Thyroid gland (tissue), 4 donors: Measurements from ENCODE around the gene ADAMTS17. TPM values are rescaled to one million over a fixed set of nuclear protein-coding genes. Genes with fewer than 3 reads are reported as not detected.

Experiments
- DNase-seq, 2 donors: peaks; one replicate each; pipeline ENCODE4 v3.0.0-alpha.2; 2019
- H3K27ac ChIP-seq, 3 donors: fragments of 200-600 bp; sonication (generic); 1 replicate in 2 of 3; 2 replicates in 1 of 3; pipeline ENCODE4 v1.5.1; 2016 to 2019; ENCODE audit warnings: mild to moderate bottlenecking in 1 of 3, moderate library complexity in 1 of 3
- H3K27me3 ChIP-seq: fragments of 200-600 bp; sonication (generic); one replicate; pipeline ENCODE4 v1.5.1; 2019
- H3K36me3 ChIP-seq, 2 donors: fragments of 200-600 bp; sonication (generic); one replicate each; pipeline ENCODE4 v1.5.1; 2016 to 2019
- H3K4me1 ChIP-seq, 2 donors: fragments of 200-600 bp; sonication (generic); one replicate each; pipeline ENCODE4 v1.5.1; 2017 to 2019
- H3K4me3 ChIP-seq, 3 donors: fragments of 200-600 bp; sonication (generic); replicated peaks in 1 of 3; 1 replicate in 2 of 3; 2 replicates in 1 of 3; pipeline ENCODE4 v1.5.1; 2016; ENCODE audit warnings: mild to moderate bottlenecking in 1 of 3
- H3K9me3 ChIP-seq: fragments of 200-600 bp; sonication (generic); one replicate; pipeline ENCODE4 v1.5.1; 2017
- CTCF ChIP-seq, 6 experiments: fragments of 200-600 bp in 3 of 6; fragments of 450-650 bp in 3 of 6; sonication (generic) in 3 of 6; IDR thresholded peaks; one replicate each; pipeline ENCODE4 v1.5.1; 2016 to 2019; ENCODE audit warnings: antibody characterized with exemption in 6 of 6, mild to moderate bottlenecking in 2 of 6, inconsistent platforms in 1 of 6, moderate library complexity in 1 of 6
- POLR2A ChIP-seq, 2 donors: fragments of 450-650 bp; IDR thresholded peaks; one replicate each; pipeline ENCODE4 v1.6.1; 2017; ENCODE audit warnings: antibody characterized with exemption in 2 of 2, mild to moderate bottlenecking in 2 of 2, moderate library complexity in 1 of 2
- WGBS, 2 donors: methylation state at CpG; one replicate each; pipeline ENCODE4 v1.1.5; 2017; 5-methylcytosine and 5-hydroxymethylcytosine counted together
- intact Hi-C: fragments of 100-400 bp; cut with DNase I; formaldehyde crosslinking; loops from one replicate; pipeline ENCODE4 v1.15.1; 2023
- total RNA-seq, 4 donors: library from RNA; depleted of rRNA; stranded (reverse); fragments of >200 nt; gene quantifications; one replicate each; pipeline ENCODE4 v1.2.3, GENCODE V29; 2016

Gene ADAMTS17
- total RNA-seq, 4 donors from 2014 or later = 3.5 to 667 (median 5.3) TPM

- no peaks in the 10 kb centered on the region for H3K9me3 ChIP-seq
- intact Hi-C loops = no loop called here
- H3K4me1 ChIP-seq = peaks cover 8 to 10% of the 10 kb centered on the region in 2 donors
- no peak for DNase-seq
- H3K27ac ChIP-seq = no peak overlapping the region
- H3K36me3 ChIP-seq = no peaks in the 10 kb centered on the region
- WGBS, 2 donors = 64 to 73% methylated on average over 5 of the region's 5 CpGs
- TF ChIP-seq POLR2A (IDR thresholded peaks at IDR 0.05) (no peak), CTCF (IDR thresholded peaks at IDR 0.05) (no peak)
- H3K4me3 ChIP-seq = no peak overlapping the region
- no peaks in the 10 kb centered on the region for H3K27me3 ChIP-seq
Measured at GRCh38 chr15:100202309-100202960, 139.3 kb downstream of the ADAMTS17 start.

GRCh38 chr15:100201376-100202280, 140.1 kb downstream of the ADAMTS17 start:
- Histone ChIP-seq H3K4me3 (no peak overlapping the region), H3K27ac (no peak overlapping the region), H3K9me3 (no peaks in the 10 kb centered on the region), H3K36me3 (no peaks in the 10 kb centered on the region), H3K27me3 (no peaks in the 10 kb centered on the region), H3K4me1 (peaks cover 8 to 10% of the 10 kb centered on the region in 2 donors)
- intact Hi-C loops = no loop called here
- 49% methylated on average over 18 of the region's 18 CpGs for WGBS, 2 donors
- TF ChIP-seq POLR2A (IDR thresholded peaks at IDR 0.05) (no peak), CTCF (IDR thresholded peaks at IDR 0.05) (no peak)
- DNase-seq = no peak

- no peak for TF ChIP-seq CTCF (IDR thresholded peaks at IDR 0.05)
- no peak for TF ChIP-seq POLR2A (IDR thresholded peaks at IDR 0.05)
- intact Hi-C loops = no loop called here
- no peak for DNase-seq
- H3K27ac ChIP-seq = no peak overlapping the region
- no peaks in the 10 kb centered on the region for H3K9me3 ChIP-seq
- peaks cover 8 to 10% of the 10 kb centered on the region in 2 donors for H3K4me1 ChIP-seq
- no peak overlapping the region for H3K4me3 ChIP-seq
- no peaks in the 10 kb centered on the region for H3K36me3 ChIP-seq
- 90 to 91% methylated on average over 20 to 21 of the region's 22 CpGs for WGBS, 2 donors
- H3K27me3 ChIP-seq = no peaks in the 10 kb centered on the region
Measured at GRCh38 chr15:100200287-100200880, 141.4 kb downstream of the ADAMTS17 start.

GRCh38 chr15:100199711-100200286, 142.0 kb downstream of the ADAMTS17 start:
- no peak overlapping the region for H3K27ac ChIP-seq
- intact Hi-C loops = no loop called here
- 95 to 98% methylated on average over 13 to 20 of the region's 21 CpGs for WGBS, 2 donors
- H3K4me1 ChIP-seq = peaks cover 8 to 10% of the 10 kb centered on the region in 2 donors
- H3K4me3 ChIP-seq = no peak overlapping the region
- no peaks in the 10 kb centered on the region for H3K36me3 ChIP-seq
- no peak for DNase-seq
- TF ChIP-seq POLR2A (IDR thresholded peaks at IDR 0.05) (no peak), CTCF (IDR thresholded peaks at IDR 0.05) (no peak)
- no peaks in the 10 kb centered on the region for H3K27me3 ChIP-seq
- no peaks in the 10 kb centered on the region for H3K9me3 ChIP-seq
